ENCODE data around the gene TIMM17A.

- TF ChIP-seq SP1 (IDR thresholded peaks at IDR 0.05) (no peak), FOXM1 (IDR thresholded peaks at IDR 0.05; ENCODE audit: borderline replicate concordance) (no peak), BHLHE40 (IDR thresholded peaks at IDR 0.05; ENCODE audit: borderline replicate concordance) (no peak), FOXK2 (IDR thresholded peaks at IDR 0.05) (no peak)
Observed at GRCh38 chr1:201988601-201989000, 33.3 kb downstream of the TIMM17A start.

Measured in HEK293T (cell line).